Chondrocyte (in vitro differentiated cells): ENCODE data around the gene ZDHHC13. TPM values are rescaled to one million over a fixed set of nuclear protein-coding genes. Genes with fewer than 3 reads are reported as not detected.

Experiments used
- DNase-seq: peaks from one replicate; pipeline ENCODE4 v3.0.0; 2021; ENCODE audit warnings: mixed read lengths, low spot score
- H3K27ac Mint-ChIP-seq: one replicate; pipeline ENCODE4 v1.8.0; 2021; ENCODE audit warnings: mild to moderate bottlenecking, moderate library complexity, mixed read lengths; ENCODE audit not compliant: unreplicated experiment
- H3K27me3 Mint-ChIP-seq: 2 replicates; pipeline ENCODE4 v1.8.0; 2021; ENCODE audit warnings: low read depth, mixed read lengths
- H3K36me3 Mint-ChIP-seq: 2 replicates; pipeline ENCODE4 v1.8.0; 2021; ENCODE audit warnings: low read depth, mixed read lengths
- H3K4me1 Mint-ChIP-seq: 2 replicates; pipeline ENCODE4 v1.8.0; 2021; ENCODE audit warnings: low read depth, mild to moderate bottlenecking, mixed read lengths
- H3K4me3 Mint-ChIP-seq: one replicate; pipeline ENCODE4 v1.8.0; 2021; ENCODE audit warnings: mild to moderate bottlenecking, moderate library complexity, mixed read lengths; ENCODE audit not compliant: unreplicated experiment
- H3K9me3 Mint-ChIP-seq: 2 replicates; pipeline ENCODE4 v1.8.0; 2021; ENCODE audit warnings: low read depth, mixed read lengths
- total RNA-seq: library from RNA; stranded (reverse); gene quantifications from 3 replicates; pipeline ENCODE4 v1.2.1, GENCODE V29; 2021
- TF ChIP-seq, protein P1 (sequence below): fragments of 200-600 bp; sonication (generic); IDR thresholded peaks from 2 replicates; pipeline ENCODE4 v1.5.0; 2021; ENCODE audit warnings: antibody characterized with exemption, mild to moderate bottlenecking, moderate library complexity

Gene ZDHHC13
- total RNA-seq, 1 donor from 2014 or later, result 10.3 TPM

DNA sequence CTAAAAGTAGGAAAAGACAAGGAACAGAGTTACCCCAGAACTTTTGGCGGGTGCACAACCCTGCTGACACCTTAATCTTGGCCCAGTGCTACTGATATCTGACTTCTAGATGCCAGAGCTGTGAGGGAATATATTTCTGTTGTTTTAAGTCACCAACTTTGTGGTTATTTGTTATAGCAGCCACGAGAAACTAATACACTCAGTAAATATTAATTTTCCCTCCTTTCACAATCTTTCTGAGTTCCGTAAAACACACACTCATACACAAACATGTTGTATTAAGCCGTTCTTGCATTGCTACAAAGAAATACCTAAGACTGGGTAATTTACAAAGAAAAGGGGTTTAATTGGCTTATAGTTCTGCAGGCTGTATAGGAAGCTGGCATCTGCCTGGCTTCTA is 16.1 kb upstream of the ZDHHC13 start:
- peaks cover 49% of the 10 kb centered on the region for H3K27me3 Mint-ChIP-seq
- H3K4me1 Mint-ChIP-seq, result no peaks in the 10 kb centered on the region
- DNase-seq, result no peak
- no peaks in the 10 kb centered on the region for H3K36me3 Mint-ChIP-seq
- H3K4me3 Mint-ChIP-seq, result no peak overlapping the region
- H3K9me3 Mint-ChIP-seq, result peaks cover 7% of the 10 kb centered on the region
- H3K27ac Mint-ChIP-seq, result no peak overlapping the region
- TF ChIP-seq, protein P1, sequence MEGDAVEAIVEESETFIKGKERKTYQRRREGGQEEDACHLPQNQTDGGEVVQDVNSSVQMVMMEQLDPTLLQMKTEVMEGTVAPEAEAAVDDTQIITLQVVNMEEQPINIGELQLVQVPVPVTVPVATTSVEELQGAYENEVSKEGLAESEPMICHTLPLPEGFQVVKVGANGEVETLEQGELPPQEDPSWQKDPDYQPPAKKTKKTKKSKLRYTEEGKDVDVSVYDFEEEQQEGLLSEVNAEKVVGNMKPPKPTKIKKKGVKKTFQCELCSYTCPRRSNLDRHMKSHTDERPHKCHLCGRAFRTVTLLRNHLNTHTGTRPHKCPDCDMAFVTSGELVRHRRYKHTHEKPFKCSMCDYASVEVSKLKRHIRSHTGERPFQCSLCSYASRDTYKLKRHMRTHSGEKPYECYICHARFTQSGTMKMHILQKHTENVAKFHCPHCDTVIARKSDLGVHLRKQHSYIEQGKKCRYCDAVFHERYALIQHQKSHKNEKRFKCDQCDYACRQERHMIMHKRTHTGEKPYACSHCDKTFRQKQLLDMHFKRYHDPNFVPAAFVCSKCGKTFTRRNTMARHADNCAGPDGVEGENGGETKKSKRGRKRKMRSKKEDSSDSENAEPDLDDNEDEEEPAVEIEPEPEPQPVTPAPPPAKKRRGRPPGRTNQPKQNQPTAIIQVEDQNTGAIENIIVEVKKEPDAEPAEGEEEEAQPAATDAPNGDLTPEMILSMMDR, result no peak

DNA sequence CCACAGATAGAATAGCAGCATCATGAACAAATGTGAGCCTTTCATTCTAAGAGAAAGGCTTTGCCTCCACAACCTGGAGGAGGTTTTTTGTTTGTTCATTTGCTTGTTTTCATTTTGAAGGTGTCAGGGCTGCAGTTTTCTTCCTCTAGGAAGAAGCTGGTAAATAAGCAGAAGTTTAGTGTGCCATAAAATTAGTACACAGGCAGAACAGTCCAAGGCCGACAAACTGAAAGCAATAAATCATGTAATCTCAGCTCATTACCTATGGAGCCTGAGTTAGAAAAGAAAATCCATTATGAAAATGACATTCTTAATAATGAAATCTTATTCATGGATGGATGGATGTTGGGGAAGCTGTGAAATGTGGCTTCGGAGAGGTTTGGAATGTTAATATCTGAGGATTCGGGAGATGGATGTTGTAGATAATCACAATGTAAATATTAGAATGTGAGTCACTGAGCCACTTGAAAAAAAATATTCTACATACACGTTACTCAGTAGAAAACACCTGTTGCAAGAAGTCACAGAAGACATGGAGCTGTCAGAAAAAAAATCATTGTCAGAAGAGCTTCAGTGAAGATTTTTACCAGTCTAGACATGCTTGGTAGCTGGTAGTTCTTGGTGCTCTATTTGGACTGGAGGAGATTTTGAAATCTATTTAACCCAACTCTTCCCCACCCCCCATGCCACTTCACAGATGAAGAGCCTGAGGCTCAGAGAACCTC is 15.0 kb upstream of the ZDHHC13 start:
- no peak overlapping the region for H3K4me3 Mint-ChIP-seq
- H3K27ac Mint-ChIP-seq, result no peak overlapping the region
- peaks cover 7% of the 10 kb centered on the region for H3K9me3 Mint-ChIP-seq
- H3K27me3 Mint-ChIP-seq, result peaks cover 43% of the 10 kb centered on the region
- no peaks in the 10 kb centered on the region for H3K36me3 Mint-ChIP-seq
- no peak for DNase-seq
- TF ChIP-seq, protein P1, result no peak
- no peaks in the 10 kb centered on the region for H3K4me1 Mint-ChIP-seq

- H3K4me1 Mint-ChIP-seq, result no peaks in the 10 kb centered on the region
- no peaks in the 10 kb centered on the region for H3K36me3 Mint-ChIP-seq
- H3K27me3 Mint-ChIP-seq, result peaks cover 39% of the 10 kb centered on the region
- no peak for DNase-seq
- no peak overlapping the region for H3K4me3 Mint-ChIP-seq
- TF ChIP-seq, protein P1, result no peak
- H3K27ac Mint-ChIP-seq, result no peak overlapping the region
- H3K9me3 Mint-ChIP-seq, result peaks cover 7% of the 10 kb centered on the region
Observed at GRCh38 chr11:19102521-19102900, 14.5 kb upstream of the ZDHHC13 start.

DNA sequence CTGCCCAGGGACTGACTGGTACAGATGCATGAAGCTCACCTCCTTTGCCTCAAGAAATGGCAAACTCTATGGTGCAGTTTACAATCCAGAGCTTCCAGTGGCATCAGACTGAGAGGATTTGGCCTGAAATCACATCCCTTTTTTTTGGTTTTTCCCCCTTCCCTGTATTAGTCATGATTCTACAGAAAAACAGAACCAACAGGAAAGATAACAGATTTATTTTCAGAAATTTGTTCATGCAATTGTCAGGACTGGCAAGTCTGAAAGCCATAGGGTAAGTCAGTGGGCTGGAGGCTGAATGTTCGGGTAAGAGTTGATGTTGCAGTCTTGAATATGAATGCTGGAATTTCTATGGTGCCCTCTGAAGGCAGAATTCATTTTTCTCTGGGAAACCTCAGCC is 12.0 kb upstream of the ZDHHC13 start:
- TF ChIP-seq, protein P1, result no peak
- no peaks in the 10 kb centered on the region for H3K4me1 Mint-ChIP-seq
- peaks cover 28% of the 10 kb centered on the region for H3K27me3 Mint-ChIP-seq
- H3K27ac Mint-ChIP-seq, result no peak overlapping the region
- H3K9me3 Mint-ChIP-seq, result peaks cover 7% of the 10 kb centered on the region
- no peak overlapping the region for H3K4me3 Mint-ChIP-seq
- H3K36me3 Mint-ChIP-seq, result no peaks in the 10 kb centered on the region
- no peak for DNase-seq

DNA sequence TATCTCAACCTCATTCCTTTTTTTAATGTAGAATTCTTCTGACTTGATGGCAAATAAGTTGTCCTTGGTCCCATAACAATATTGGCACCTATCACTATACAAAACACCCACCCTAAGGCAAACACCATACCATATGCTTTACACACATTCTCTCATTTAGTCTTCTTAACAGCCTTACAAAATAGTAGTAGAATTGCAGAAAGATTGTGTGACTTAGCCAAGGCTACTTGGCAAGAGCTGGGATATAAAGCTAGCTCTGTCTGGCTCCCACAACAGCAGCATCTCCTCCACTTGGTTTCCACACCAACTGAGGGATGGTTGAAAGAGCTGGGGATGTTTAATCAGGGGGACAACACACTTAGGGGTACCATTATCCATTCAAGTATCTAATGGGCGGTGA is 9.8 kb upstream of the ZDHHC13 start:
- Mint-ChIP-seq H3K9me3 (no peaks in the 10 kb centered on the region), H3K4me3 (no peak overlapping the region), H3K4me1 (no peaks in the 10 kb centered on the region), H3K36me3 (no peaks in the 10 kb centered on the region), H3K27me3 (peaks cover 16% of the 10 kb centered on the region), H3K27ac (no peak overlapping the region)
- TF ChIP-seq, protein P1, result no peak
- DNase-seq, result no peak
